Thoracic aorta (tissue), 2 donors: ENCODE results near the gene PPM1N. TPM values are rescaled to one million over a fixed set of nuclear protein-coding genes. Genes with fewer than 3 reads are reported as not detected.
A peak's percentile ranks its signal among the peaks of the same experiment; 100 is the strongest.

Source experiments
- ATAC-seq: fragments of 150-250 bp; one replicate; pipeline ENCODE4 v1.8.0; 2017; ENCODE audit warnings: low read depth; ENCODE audit not compliant: insufficient number of reproducible peaks, low FRiP score
- DNase-seq: peaks from one replicate; pipeline ENCODE4 v3.0.0-alpha.2; 2020; ENCODE audit warnings: low spot score
- H3K27ac ChIP-seq, 2 donors: fragments of 200-600 bp; sonication (generic); 1 replicate in 1 of 2; 2 replicates in 1 of 2; pipeline ENCODE4 v1.5.1; 2016; ENCODE audit warnings: mild to moderate bottlenecking in 2 of 2, moderate library complexity in 2 of 2
- H3K27me3 ChIP-seq: fragments of 200-600 bp; sonication (generic); replicated peaks from 2 replicates; pipeline ENCODE4 v1.6.0; 2016; ENCODE audit warnings: mild to moderate bottlenecking; ENCODE audit not compliant: insufficient read depth
- H3K36me3 ChIP-seq: fragments of 200-600 bp; sonication (generic); one replicate; pipeline ENCODE4 v1.5.1; 2016
- H3K4me1 ChIP-seq, 2 donors: fragments of 200-600 bp; sonication (generic); 1 replicate in 1 of 2; 2 replicates in 1 of 2; pipeline versions ENCODE4 v1.5.1 to v1.6.0; 2016; ENCODE audit warnings: low read depth in 2 of 2, mild to moderate bottlenecking in 1 of 2; ENCODE audit not compliant: control insufficient read depth in 1 of 2
- H3K4me3 ChIP-seq: fragments of 200-600 bp; sonication (generic); 2 replicates; pipeline ENCODE4 v1.5.1; 2016; ENCODE audit warnings: mild to moderate bottlenecking
- H3K9me3 ChIP-seq: fragments of 200-600 bp; sonication (generic); 2 replicates; pipeline ENCODE4 v1.5.1; 2016
- total RNA-seq, 2 donors: library from RNA; depleted of rRNA; stranded (reverse); fragments of >200 nt; gene quantifications; one replicate each; pipeline versions ENCODE4 v1.1.0 to v1.2.3, GENCODE V29; 2016
- TF ChIP-seq, protein P1 (sequence below): fragments of 200-600 bp; sonication (generic); IDR thresholded peaks from one replicate; pipeline ENCODE4 v1.5.1; 2019; ENCODE audit warnings: antibody characterized with exemption

PPM1N gene
- total RNA-seq, 2 donors from 2014 or later, result 3.5 to 6.6 TPM

DNA sequence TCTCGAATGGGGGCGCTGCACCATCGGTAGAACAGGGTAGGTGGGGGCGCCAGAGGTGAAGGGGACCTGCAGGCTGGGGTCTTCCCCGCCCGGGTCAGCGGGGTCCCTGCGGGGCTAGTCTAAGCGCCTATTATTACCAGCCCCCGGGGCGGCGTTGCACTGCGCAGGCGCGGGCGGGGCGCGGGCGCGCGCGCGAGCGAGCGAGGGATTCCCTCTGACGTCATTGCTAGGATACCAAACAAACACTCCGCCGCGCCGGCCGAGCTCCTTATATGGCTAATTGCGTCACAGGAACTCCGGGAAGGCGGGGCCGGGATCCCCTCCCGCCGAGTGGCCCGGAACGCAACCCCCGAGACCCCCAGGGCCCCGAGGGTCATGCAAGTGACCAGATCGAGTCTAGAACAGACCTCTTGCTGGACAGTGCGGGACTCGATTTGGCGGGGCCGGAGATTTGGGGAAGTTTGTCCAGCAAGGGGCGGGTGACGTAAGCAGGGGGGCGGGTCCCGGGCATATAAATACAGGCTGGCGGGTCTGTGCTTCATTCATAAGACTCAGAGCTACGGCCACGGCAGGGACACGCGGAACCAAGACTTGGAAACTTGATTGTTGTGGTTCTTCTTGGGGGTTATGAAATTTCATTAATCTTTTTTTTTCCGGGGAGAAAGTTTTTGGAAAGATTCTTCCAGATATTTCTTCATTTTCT lies 30.6 kb upstream of the PPM1N start, which contains the start of gene FOSB:
Gene FOSB, plus strand, starts transcription at position 541 of the 703 bp plus-strand sequence. CDS start 591 bp downstream, outside the sequence.
- ATAC-seq (peak; percentile 36), DNase-seq (peak; percentile 87)
- Histone ChIP-seq H3K27me3 (no peaks in the 10 kb centered on the region), H3K27ac (peak within 1 kb of the TSS; percentile 97), H3K36me3 (no peaks in the 10 kb centered on the region), H3K4me1 (peaks cover 9 to 26% of the 10 kb centered on the region in 2 donors), H3K4me3 (peak within 1 kb of the TSS; percentile 90), H3K9me3 (no peaks in the 10 kb centered on the region)
- TF ChIP-seq, protein P1, sequence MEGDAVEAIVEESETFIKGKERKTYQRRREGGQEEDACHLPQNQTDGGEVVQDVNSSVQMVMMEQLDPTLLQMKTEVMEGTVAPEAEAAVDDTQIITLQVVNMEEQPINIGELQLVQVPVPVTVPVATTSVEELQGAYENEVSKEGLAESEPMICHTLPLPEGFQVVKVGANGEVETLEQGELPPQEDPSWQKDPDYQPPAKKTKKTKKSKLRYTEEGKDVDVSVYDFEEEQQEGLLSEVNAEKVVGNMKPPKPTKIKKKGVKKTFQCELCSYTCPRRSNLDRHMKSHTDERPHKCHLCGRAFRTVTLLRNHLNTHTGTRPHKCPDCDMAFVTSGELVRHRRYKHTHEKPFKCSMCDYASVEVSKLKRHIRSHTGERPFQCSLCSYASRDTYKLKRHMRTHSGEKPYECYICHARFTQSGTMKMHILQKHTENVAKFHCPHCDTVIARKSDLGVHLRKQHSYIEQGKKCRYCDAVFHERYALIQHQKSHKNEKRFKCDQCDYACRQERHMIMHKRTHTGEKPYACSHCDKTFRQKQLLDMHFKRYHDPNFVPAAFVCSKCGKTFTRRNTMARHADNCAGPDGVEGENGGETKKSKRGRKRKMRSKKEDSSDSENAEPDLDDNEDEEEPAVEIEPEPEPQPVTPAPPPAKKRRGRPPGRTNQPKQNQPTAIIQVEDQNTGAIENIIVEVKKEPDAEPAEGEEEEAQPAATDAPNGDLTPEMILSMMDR, result no peak

DNA sequence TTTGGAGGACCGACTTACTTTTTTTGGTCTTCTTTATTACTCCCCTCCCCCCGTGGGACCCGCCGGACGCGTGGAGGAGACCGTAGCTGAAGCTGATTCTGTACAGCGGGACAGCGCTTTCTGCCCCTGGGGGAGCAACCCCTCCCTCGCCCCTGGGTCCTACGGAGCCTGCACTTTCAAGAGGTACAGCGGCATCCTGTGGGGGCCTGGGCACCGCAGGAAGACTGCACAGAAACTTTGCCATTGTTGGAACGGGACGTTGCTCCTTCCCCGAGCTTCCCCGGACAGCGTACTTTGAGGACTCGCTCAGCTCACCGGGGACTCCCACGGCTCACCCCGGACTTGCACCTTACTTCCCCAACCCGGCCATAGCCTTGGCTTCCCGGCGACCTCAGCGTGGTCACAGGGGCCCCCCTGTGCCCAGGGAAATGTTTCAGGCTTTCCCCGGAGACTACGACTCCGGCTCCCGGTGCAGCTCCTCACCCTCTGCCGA lies 30.0 kb upstream of the PPM1N start:
- DNase-seq (no peak), ATAC-seq (no peak)
- H3K36me3 ChIP-seq, result no peaks in the 10 kb centered on the region
- TF ChIP-seq, protein P1, result no peak
- no peaks in the 10 kb centered on the region for H3K9me3 ChIP-seq
- H3K4me1 ChIP-seq, result peaks cover 9 to 26% of the 10 kb centered on the region in 2 donors
- peak overlapping the region; percentile 97 for H3K27ac ChIP-seq
- H3K27me3 ChIP-seq, result no peaks in the 10 kb centered on the region
- H3K4me3 ChIP-seq, result peak overlapping the region; percentile 90

DNA sequence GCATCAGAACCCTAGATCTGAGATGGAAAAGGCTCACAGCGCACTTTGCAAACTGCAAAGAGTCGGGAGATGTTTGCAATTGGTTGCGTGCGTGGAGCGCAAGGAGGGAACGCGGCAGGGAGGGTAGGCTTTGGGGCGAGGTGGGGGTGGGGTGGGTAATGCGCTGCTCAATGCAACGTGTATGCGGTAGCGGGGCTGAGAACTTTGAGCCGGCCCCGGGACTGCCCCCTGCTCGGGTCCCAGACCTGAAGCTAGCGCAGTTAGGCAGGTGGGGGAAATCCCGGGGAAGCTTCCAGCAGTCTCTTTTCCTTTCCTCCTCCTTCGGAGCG lies 29.5 kb upstream of the PPM1N start:
- ATAC-seq (no peak), DNase-seq (no peak)
- no peaks in the 10 kb centered on the region for H3K36me3 ChIP-seq
- H3K27ac ChIP-seq, result peak overlapping the region; percentile 97
- H3K27me3 ChIP-seq, result no peaks in the 10 kb centered on the region
- no peaks in the 10 kb centered on the region for H3K9me3 ChIP-seq
- TF ChIP-seq, protein P1, result no peak
- peak overlapping the region; percentile 90 for H3K4me3 ChIP-seq
- H3K4me1 ChIP-seq, result peaks cover 9 to 26% of the 10 kb centered on the region in 2 donors

DNA sequence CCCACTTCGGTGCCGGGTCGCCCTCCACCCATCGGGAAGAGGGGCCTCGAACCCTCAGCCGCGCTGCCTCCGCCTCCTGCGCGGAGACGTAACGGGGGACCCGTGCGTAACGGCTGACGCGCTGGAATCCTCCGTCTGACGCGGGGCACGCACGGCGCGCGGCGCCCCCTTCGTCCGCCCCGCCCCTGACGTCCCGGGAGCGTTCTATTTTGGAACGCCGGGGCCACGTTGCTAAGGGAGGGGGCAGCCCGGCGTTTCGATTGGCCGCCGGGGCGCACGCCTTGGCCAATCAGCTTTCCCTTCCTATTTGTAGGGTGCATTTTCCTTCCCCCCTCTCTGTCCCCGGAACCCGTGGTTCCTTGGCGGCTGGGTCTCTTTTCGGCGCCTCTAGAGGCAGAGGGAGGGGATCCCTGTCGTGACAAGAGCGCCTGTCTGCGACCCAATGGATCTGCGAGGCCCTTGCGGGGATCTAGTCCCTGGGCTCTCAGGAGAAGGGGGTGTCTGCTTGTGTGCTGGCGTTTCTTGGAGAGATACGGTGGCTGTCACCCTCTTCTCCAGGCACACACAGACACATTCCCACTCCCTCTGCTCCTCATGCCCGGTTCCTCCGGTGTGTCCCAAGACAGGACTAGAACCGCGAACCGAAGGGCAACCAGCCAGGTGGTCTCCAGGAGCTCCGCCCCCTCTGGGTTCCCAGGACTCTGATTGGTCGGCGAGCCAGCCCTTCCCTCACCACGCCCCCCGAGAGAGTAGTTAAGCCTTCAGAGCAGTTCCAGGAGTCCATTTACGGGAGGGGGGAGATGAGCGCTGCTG lies 28.9 kb upstream of the PPM1N start:
- TF ChIP-seq, protein P1, result no peak
- Histone ChIP-seq H3K4me1 (peaks cover 9 to 26% of the 10 kb centered on the region in 2 donors), H3K9me3 (no peaks in the 10 kb centered on the region), H3K36me3 (no peaks in the 10 kb centered on the region), H3K27me3 (no peaks in the 10 kb centered on the region), H3K4me3 (peak overlapping the region; percentile 90), H3K27ac (peak overlapping the region; percentile 97)
- DNase-seq, result peak; percentile 80
- peak; percentile 59 for ATAC-seq
